Loucy (cell line): Measurements from ENCODE around the gene PPM1B.

ENCODE experiments used
- EZH2phosphoT487 ChIP-seq: fragments of 200-600 bp; IDR thresholded peaks from 2 replicates; pipeline ENCODE4 v1.6.1; 2018; ENCODE audit warnings: antibody characterized with exemption, mild to moderate bottlenecking, moderate library complexity, borderline replicate concordance
- TF ChIP-seq, protein P1 (sequence below): fragments of 200-600 bp; sonication (generic); conservative IDR thresholded peaks from 2 replicates; pipeline ENCODE4 v1.5.1; 2014; ENCODE audit warnings: mild to moderate bottlenecking, antibody characterized with exemption, low read length

DNA sequence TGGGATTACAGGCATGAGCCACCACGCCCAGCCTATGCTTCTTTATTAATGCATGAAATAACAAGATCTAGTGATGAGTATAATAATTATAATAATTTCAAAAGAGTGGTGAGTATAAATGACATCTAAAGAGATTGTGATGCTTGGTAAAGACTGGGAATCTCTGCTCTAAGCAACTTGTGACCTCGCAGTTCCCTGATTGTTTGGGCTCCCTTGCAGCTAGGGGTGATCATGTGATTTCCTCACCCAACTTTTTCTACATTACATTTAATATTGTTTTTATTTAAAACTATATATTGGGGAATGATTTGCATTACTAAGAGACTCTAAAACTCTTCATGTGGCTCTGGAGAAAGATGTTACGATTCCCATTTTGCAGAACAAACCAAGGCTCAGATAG lies 4.1 kb upstream of the PPM1B start:
- TF ChIP-seq, protein P1, sequence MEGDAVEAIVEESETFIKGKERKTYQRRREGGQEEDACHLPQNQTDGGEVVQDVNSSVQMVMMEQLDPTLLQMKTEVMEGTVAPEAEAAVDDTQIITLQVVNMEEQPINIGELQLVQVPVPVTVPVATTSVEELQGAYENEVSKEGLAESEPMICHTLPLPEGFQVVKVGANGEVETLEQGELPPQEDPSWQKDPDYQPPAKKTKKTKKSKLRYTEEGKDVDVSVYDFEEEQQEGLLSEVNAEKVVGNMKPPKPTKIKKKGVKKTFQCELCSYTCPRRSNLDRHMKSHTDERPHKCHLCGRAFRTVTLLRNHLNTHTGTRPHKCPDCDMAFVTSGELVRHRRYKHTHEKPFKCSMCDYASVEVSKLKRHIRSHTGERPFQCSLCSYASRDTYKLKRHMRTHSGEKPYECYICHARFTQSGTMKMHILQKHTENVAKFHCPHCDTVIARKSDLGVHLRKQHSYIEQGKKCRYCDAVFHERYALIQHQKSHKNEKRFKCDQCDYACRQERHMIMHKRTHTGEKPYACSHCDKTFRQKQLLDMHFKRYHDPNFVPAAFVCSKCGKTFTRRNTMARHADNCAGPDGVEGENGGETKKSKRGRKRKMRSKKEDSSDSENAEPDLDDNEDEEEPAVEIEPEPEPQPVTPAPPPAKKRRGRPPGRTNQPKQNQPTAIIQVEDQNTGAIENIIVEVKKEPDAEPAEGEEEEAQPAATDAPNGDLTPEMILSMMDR: no peak
- TF ChIP-seq EZH2phosphoT487: no peak
